GM12878 (cell line): Measurements from ENCODE around the gene TNKS1BP1. TPM values are rescaled to one million over a fixed set of nuclear protein-coding genes. Genes with fewer than 3 reads are reported as not detected.

Experiments
- ATAC-seq: fragments of 200-7000 bp; cut with Tn5 transposase; 3 replicates; pipeline ENCODE4 v1.9.1; 2020; ENCODE audit warnings: mild to moderate bottlenecking, moderate library complexity
- BruUV-seq: library from RNA; stranded (reverse); fragments of 400-500 nt; replicated peaks from 2 replicates; lab custom pipeline; 2021; lab: Mats Ljungman, UMichigan
- CTCF ChIA-PET: fragments of 300-600 bp; sonication (Branson Sonifier 250); formaldehyde crosslinking; extraction: SDS; loops from one replicate; lab custom pipeline; 2021; ENCODE audit warnings: inconsistent platforms; lab: Yijun Ruan, JAX
- POLR2A ChIA-PET: fragments of 350-600 bp; formaldehyde crosslinking; extraction: SDS; loops from one replicate; lab custom pipeline; 2021; ENCODE audit warnings: inconsistent platforms; lab: Charles Lee
- RAD21 ChIA-PET: fragments of 300-600 bp; sonication (Branson Sonifier 250); formaldehyde crosslinking; loops from one replicate; lab custom pipeline; 2023; ENCODE audit warnings: antibody characterized with exemption; ENCODE audit not compliant: unreplicated experiment; lab: Charles Lee
- SMC1A ChIA-PET: fragments of 300-600 bp; sonication (Branson Sonifier 250); formaldehyde crosslinking; loops from one replicate; lab custom pipeline; 2023; ENCODE audit not compliant: unreplicated experiment, uncharacterized antibody; lab: Charles Lee
- DNase-seq: peaks from one replicate; pipeline ENCODE4 v3.0.0-alpha.2; 2011; ENCODE audit warnings: low read depth, low spot score
- FAIRE-seq: peaks from 3 replicates; lab custom pipeline; 2011; peaks lifted over from hg19 to GRCh38; lab: Jason Lieb, UNC
- H2AFZ ChIP-seq: 2 replicates; pipeline ENCODE4 v1.6.0; 2011; ENCODE audit warnings: low read depth, low read length, control low read depth; ENCODE audit not compliant: control insufficient read depth
- H3K27ac ChIP-seq: 2 replicates; pipeline ENCODE4 v1.5.1; 2011; ENCODE audit warnings: control low read depth; ENCODE audit not compliant: control insufficient read depth, insufficient read depth
- H3K27me3 ChIP-seq, 2 experiments: replicated peaks in 1 of 2; 2 replicates each; pipeline versions ENCODE4 v1.6.0 to v1.6.1; 2011; ENCODE audit warnings: low read length in 1 of 2; ENCODE audit not compliant: control insufficient read depth in 2 of 2, insufficient read depth in 2 of 2
- H3K36me3 ChIP-seq, 2 experiments: 2 replicates each; pipeline ENCODE4 v1.5.1; 2011; ENCODE audit warnings: low read length in 1 of 2; ENCODE audit not compliant: control insufficient read depth in 2 of 2, insufficient read depth in 2 of 2
- H3K4me1 ChIP-seq: 2 replicates; pipeline ENCODE4 v1.6.1; 2011; ENCODE audit warnings: mild to moderate bottlenecking, low read length, moderate library complexity, mixed read lengths; ENCODE audit not compliant: control insufficient read depth, insufficient read depth
- H3K4me2 ChIP-seq: 2 replicates; pipeline ENCODE4 v1.6.0; 2011; ENCODE audit warnings: control low read depth; ENCODE audit not compliant: control insufficient read depth, insufficient read depth
- H3K4me3 ChIP-seq: fragments of 200-600 bp; sonication (generic); 2 replicates; pipeline ENCODE4 v1.5.1; 2016
- H3K79me2 ChIP-seq: 2 replicates; pipeline ENCODE4 v1.6.0; 2011; ENCODE audit warnings: low read length; ENCODE audit not compliant: control insufficient read depth, insufficient read depth
- H3K9ac ChIP-seq: 2 replicates; pipeline ENCODE4 v1.8.0; 2011; ENCODE audit warnings: low read length, control low read depth, mixed read lengths; ENCODE audit not compliant: control insufficient read depth, insufficient read depth
- H3K9me3 ChIP-seq: replicated peaks from 3 replicates; pipeline ENCODE4 v1.5.1; 2011; ENCODE audit warnings: mild to moderate bottlenecking, low read length; ENCODE audit not compliant: control insufficient read depth, insufficient read depth
- H4K20me1 ChIP-seq: 2 replicates; pipeline ENCODE4 v1.6.0; 2011; ENCODE audit not compliant: control insufficient read depth, insufficient read depth
- BCL11A ChIP-seq: IDR thresholded peaks from 2 replicates; pipeline ENCODE4 v1.6.1; 2011; ENCODE audit warnings: low read depth, low read length
- CREM ChIP-seq: IDR thresholded peaks from 2 replicates; pipeline ENCODE4 v1.6.1; 2014; ENCODE audit warnings: antibody characterized with exemption, low read depth
- E4F1 ChIP-seq: fragments of 450-650 bp; IDR thresholded peaks from 2 replicates; pipeline ENCODE4 v1.6.1; 2018; ENCODE audit warnings: borderline replicate concordance, mild to moderate bottlenecking; ENCODE audit not compliant: partially characterized antibody
- ELK1 ChIP-seq: IDR thresholded peaks from 2 replicates; pipeline ENCODE4 v1.6.1; 2012; ENCODE audit warnings: low read depth, low read length, improper control_type of control experiment
- EP300 ChIP-seq, 2 experiments: fragments of 150-350 bp in 1 of 2; IDR thresholded peaks; 2 replicates each; pipeline ENCODE4 v1.6.1; 2011 to 2012; ENCODE audit warnings: low read depth in 2 of 2, low read length in 2 of 2, borderline replicate concordance in 1 of 2, improper control_type of control experiment in 1 of 2, inconsistent platforms in 1 of 2; ENCODE audit not compliant: control insufficient read depth in 1 of 2
- FOS ChIP-seq: IDR thresholded peaks from 3 replicates; pipeline ENCODE4 v1.6.1; 2011; ENCODE audit warnings: borderline replicate concordance; ENCODE audit not compliant: insufficient read length; ENCODE audit errors: extremely low read depth
- HDAC2 ChIP-seq: fragments of 200-600 bp; sonication (generic); IDR thresholded peaks from 2 replicates; pipeline ENCODE4 v1.6.1; 2017
- PAX5 ChIP-seq: IDR thresholded peaks from 2 replicates; pipeline ENCODE4 v1.6.1; 2011; ENCODE audit warnings: low read depth, low read length, borderline replicate concordance
- PRDM15 ChIP-seq: fragments of 450-650 bp; formaldehyde crosslinking; IDR thresholded peaks from 2 replicates; pipeline ENCODE4 v1.4.0; 2020; ENCODE audit warnings: mild to moderate bottlenecking, moderate library complexity
- ZNF24 ChIP-seq: fragments of 450-650 bp; IDR thresholded peaks from 2 replicates; pipeline ENCODE4 v1.6.1; 2017; ENCODE audit warnings: antibody characterized with exemption, mild to moderate bottlenecking
- WGBS: methylation state at CpG from one replicate; pipeline ENCODE4 v1.1.6; 2016; ENCODE audit warnings: low lambda C conversion rate; ENCODE audit not compliant: insufficient replicate concordance, insufficient coverage; ENCODE audit errors: missing lambda C conversion rate; 5-methylcytosine and 5-hydroxymethylcytosine counted together
- in situ Hi-C: fragments of 300-500 bp; cut with MboI; formaldehyde crosslinking; loops from 9 replicates; pipeline ENCODE4 v1.14.3; 2018; ENCODE audit warnings: mixed read lengths
- intact Hi-C: fragments of 100-400 bp; cut with micrococcal nuclease; formaldehyde crosslinking; loops from one replicate; pipeline ENCODE4 v1.14.2; 2022; ENCODE audit not compliant: unreplicated experiment
- polyA plus RNA-seq, 11 experiments: library from polyadenylated mRNA; depleted of rRNA in 4 of 11; unstranded in 6 of 11; stranded (reverse) in 5 of 11; fragments of >200 nt; fragmentation: Nextera tagmentation in 4 of 11; fragmentation: Illumina TruSeq in 1 of 11; extraction: Ambion mirVana in 4 of 11; extraction: Trizol in 1 of 11; gene quantifications; 1 replicate in 1 of 11; 2 replicates in 10 of 11; pipeline versions ENCODE4 v1.2.1 to v1.2.3, GENCODE V29; 2011 to 2016; ENCODE audit warnings: inconsistent platforms in 2 of 11, missing spikeins in 2 of 11, low read depth in 1 of 11
- total RNA-seq, 4 experiments: library from RNA; depleted of rRNA in 3 of 4; stranded (reverse); fragments of >200 nt in 3 of 4; fragmentation: Illumina TruSeq in 1 of 4; extraction: Trizol in 1 of 4; gene quantifications; 2 replicates each; pipeline versions ENCODE4 v1.2.1 to v1.2.3, GENCODE V29; 2013 to 2021

TNKS1BP1 gene
- total and polyA plus RNA-seq, 10 of the 15 experiments (the other 5 are each of a cell fraction or from before 2014, with no cell fraction given): 0.26 to 15.8 (median 4.3) TPM

- TF ChIP-seq E4F1: no peak
- no peak for TF ChIP-seq BCL11A
Observed at GRCh38 chr11:57266157-57266556, 58.6 kb downstream of the TNKS1BP1 start (continued).

GRCh38 chr11:57263351-57263750 is 61.4 kb downstream of the TNKS1BP1 start:
- ChIA-PET RAD21 (no interaction called here), SMC1A (interaction anchor here (1.2 to 4.0 kb wide), 2 partner anchors 11 to 14 kb away, joined by 3 to 17 read pairs; no protein-coding TSS in a partner anchor), CTCF (no interaction called here), POLR2A (no interaction called here)
- DNase-seq: no peak
- H3K27ac ChIP-seq: no peak overlapping the region
- H3K9me3 ChIP-seq: no peaks in the 10 kb centered on the region
- WGBS: 35% methylated on average over 7 of the region's 7 CpGs
- H3K79me2 ChIP-seq: no peaks in the 10 kb centered on the region
- H3K4me2 ChIP-seq: no peak overlapping the region
- H4K20me1 ChIP-seq: no peaks in the 10 kb centered on the region
- in situ Hi-C loops: loop anchor here (25.0 kb wide), 1 partner anchor 1326 kb away; the partner anchor contains the start of gene OR5I1
- TF ChIP-seq ELK1 (no peak), HDAC2 (no peak), CREM (no peak), EP300 (IDR thresholded peaks at IDR 0.05; ENCODE audit: borderline replicate concordance in 1 of 2, control insufficient read depth in 1 of 2, low read depth in 2 of 2, low read length in 2 of 2) (no peak), FOS (no peak), PRDM15 (no peak), PAX5 (no peak), ZNF24 (no peak)
- ATAC-seq: no peak
- no peak overlapping the region for H3K9ac ChIP-seq
- no peaks in the 10 kb centered on the region for H3K36me3 ChIP-seq
- BruUV-seq: no TSS peak
- no peaks in the 10 kb centered on the region for H3K4me1 ChIP-seq
- FAIRE-seq: no peak
- H2AFZ ChIP-seq: no peak overlapping the region
- no peak overlapping the region for H3K4me3 ChIP-seq
- H3K27me3 ChIP-seq: no peaks in the 10 kb centered on the region
- intact Hi-C loops: loop anchor here (10.0 kb wide), 2 partner anchors 69 to 639 kb away; no protein-coding TSS in a partner anchor
